A549 (cell line): ENCODE results near the gene WNT6. TPM values are rescaled to one million over a fixed set of nuclear protein-coding genes. Genes with fewer than 3 reads are reported as not detected.

Experiments used
- ATAC-seq, 2 experiments: fragments of 200-7000 bp in 1 of 2; fragments of >200 bp in 1 of 2; cut with Nextera tagmentation in 1 of 2; cut with Tn5 transposase in 1 of 2; 3 replicates each; pipeline versions ENCODE4 v1.8.0 to v1.9.1; 2018 to 2020; ENCODE audit warnings: mild to moderate bottlenecking in 1 of 2, moderate library complexity in 1 of 2
- CTCF ChIA-PET: fragments of 300-600 bp; sonication (Branson Sonifier 250); formaldehyde crosslinking; extraction: SDS; loops from one replicate; lab custom pipeline; 2021; ENCODE audit warnings: antibody characterized with exemption, inconsistent platforms; lab: Yijun Ruan, JAX
- POLR2A ChIA-PET: fragments of 350-600 bp; formaldehyde crosslinking; extraction: SDS; loops from one replicate; lab custom pipeline; 2021; ENCODE audit warnings: antibody characterized with exemption, inconsistent platforms; lab: Yijun Ruan, JAX
- DNase-seq, 2 experiments: peaks; one replicate each; pipeline versions ENCODE4 v3.0.0 to v3.0.0-alpha.2; 2011 to 2016; ENCODE audit warnings: low read depth in 1 of 2, low spot score in 1 of 2
- FAIRE-seq: peaks from 2 replicates; lab custom pipeline; 2011; peaks lifted over from hg19 to GRCh38; lab: Jason Lieb, UNC
- H3K27ac ChIP-seq, 2 experiments: fragments of >200 bp; sonication (Bioruptor Twin); formaldehyde crosslinking; 3 replicates each; pipeline ENCODE4 v1.5.1; 2016 to 2017
- H3K4me1 ChIP-seq: fragments of >200 bp; sonication (Bioruptor Twin); formaldehyde crosslinking; 3 replicates; pipeline ENCODE4 v1.6.1; 2016
- H3K4me2 ChIP-seq: fragments of >200 bp; sonication (Bioruptor Twin); formaldehyde crosslinking; 3 replicates; pipeline ENCODE4 v1.6.1; 2016
- H3K4me3 ChIP-seq: fragments of >200 bp; sonication (Bioruptor Twin); formaldehyde crosslinking; 3 replicates; pipeline ENCODE4 v1.5.1; 2016
- H3K9me3 ChIP-seq: fragments of >200 bp; sonication (Bioruptor Twin); formaldehyde crosslinking; 3 replicates; pipeline ENCODE4 v1.6.1; 2016
- ATOH8 ChIP-seq: fragments of 250-450 bp; sonication (Bioruptor Pico); IDR thresholded peaks from 2 replicates; pipeline ENCODE4 v1.5.0; 2020; ENCODE audit warnings: low read depth, mild to moderate bottlenecking, moderate library complexity
- BHLHE40 ChIP-seq: IDR thresholded peaks from 2 replicates; pipeline ENCODE4 v1.6.1; 2012; ENCODE audit warnings: low read depth, low read length, inconsistent platforms
- E2F6 ChIP-seq: IDR thresholded peaks from 2 replicates; pipeline ENCODE4 v1.6.1; 2012; ENCODE audit warnings: low read depth, borderline replicate concordance
- FOSL2 ChIP-seq, 2 experiments: fragments of 450-650 bp in 1 of 2; fragments of >200 bp in 1 of 2; sonication (Bioruptor Twin) in 1 of 2; formaldehyde crosslinking; IDR thresholded peaks; 2 replicates each; pipeline versions ENCODE4 v1.5.0 to v1.6.1; 2016 to 2020; ENCODE audit warnings: mild to moderate bottlenecking in 1 of 2, moderate library complexity in 1 of 2
- GATA3 ChIP-seq: IDR thresholded peaks from 2 replicates; pipeline ENCODE4 v1.6.1; 2012; ENCODE audit warnings: borderline replicate concordance
- HDAC2 ChIP-seq: fragments of 200-600 bp; sonication (generic); IDR thresholded peaks from 2 replicates; pipeline ENCODE4 v1.6.1; 2016
- HEYL ChIP-seq: fragments of 250-450 bp; sonication (Bioruptor Pico); IDR thresholded peaks from 2 replicates; pipeline ENCODE4 v1.8.0; 2021; ENCODE audit warnings: mild to moderate bottlenecking, moderate library complexity
- HOXA7 ChIP-seq: fragments of 250-450 bp; sonication (Bioruptor Pico); IDR thresholded peaks from 2 replicates; pipeline ENCODE4 v1.5.0; 2020; ENCODE audit warnings: mild to moderate bottlenecking, moderate library complexity
- HOXB13 ChIP-seq: fragments of 250-450 bp; sonication (Bioruptor Pico); IDR thresholded peaks from 2 replicates; pipeline ENCODE4 v1.5.0; 2020; ENCODE audit warnings: low read depth, mild to moderate bottlenecking, moderate library complexity
- HOXB5 ChIP-seq: fragments of 250-450 bp; sonication (Bioruptor Pico); IDR thresholded peaks from 2 replicates; pipeline ENCODE4 v1.5.0; 2020; ENCODE audit warnings: mild to moderate bottlenecking, moderate library complexity
- MYC ChIP-seq: IDR thresholded peaks from 2 replicates; pipeline ENCODE4 v1.6.1; 2012; ENCODE audit warnings: mild to moderate bottlenecking, inconsistent platforms, low read length, improper control_type of control experiment, borderline replicate concordance
- NFE2L2 ChIP-seq: fragments of 150-350 bp; conservative IDR thresholded peaks from 2 replicates; pipeline ENCODE4 v1.6.1; 2014; ENCODE audit warnings: low read length
- PBX3 ChIP-seq: IDR thresholded peaks from 2 replicates; pipeline ENCODE4 v1.6.1; 2012
- PHF8 ChIP-seq: fragments of 200-600 bp; sonication (generic); IDR thresholded peaks from 2 replicates; pipeline ENCODE4 v1.6.1; 2016; ENCODE audit warnings: low read depth, mild to moderate bottlenecking, antibody characterized with exemption, moderate library complexity, borderline replicate concordance
- POLR2AphosphoS2 ChIP-seq: conservative IDR thresholded peaks from 2 replicates; pipeline ENCODE4 v1.6.1; 2012; ENCODE audit warnings: low read length, improper control_type of control experiment, inconsistent platforms
- REST ChIP-seq: fragments of 200-600 bp; sonication (generic); IDR thresholded peaks from 2 replicates; pipeline ENCODE4 v1.6.1; 2016; ENCODE audit warnings: antibody characterized with exemption, mild to moderate bottlenecking, moderate library complexity
- ZC3H11A ChIP-seq: fragments of 450-650 bp; IDR thresholded peaks from 2 replicates; pipeline ENCODE4 v1.6.1; 2014; ENCODE audit warnings: antibody characterized with exemption, mild to moderate bottlenecking
- WGBS: methylation state at CpG from one replicate; pipeline ENCODE4 v1.1.6; 2017; ENCODE audit errors: missing lambda C conversion rate; 5-methylcytosine and 5-hydroxymethylcytosine counted together
- polyA plus RNA-seq, 4 experiments: library from polyadenylated mRNA; depleted of rRNA in 3 of 4; stranded (reverse); fragments of >200 nt; fragmentation: RNase III in 1 of 4; extraction: RNeasy Plus Mini Kit Qiagen cat#74134 plus additional on column Dnase treatment in 1 of 4; gene quantifications; 2 replicates in 3 of 4; 3 replicates in 1 of 4; pipeline ENCODE4 v1.2.3, GENCODE V29; 2011 to 2017

Gene WNT6
- polyA plus RNA-seq, 2 of the 4 experiments (the other 2 are of a cell fraction): 0.06 to 0.10 TPM

GRCh38 chr2:218833023-218833609 lies 26.5 kb upstream of the WNT6 start:
- DNase-seq: no peak
- ChIA-PET POLR2A (no interaction called here), CTCF (interaction anchor here (0.6 to 5.0 kb wide), 7 partner anchors 12 to 294 kb away, joined by 3 to 22 read pairs (median 4); partner anchors contain the start of gene TTLL4)
- TF ChIP-seq HOXB13 (CRISPR knock-in tag): no peak
- no peak for TF ChIP-seq MYC
- TF ChIP-seq E2F6: no peak
- no peak for TF ChIP-seq PBX3
- TF ChIP-seq HEYL: no peak
- TF ChIP-seq HOXA7 (CRISPR knock-in tag): no peak
- TF ChIP-seq GATA3: no peak
- TF ChIP-seq REST: no peak
- TF ChIP-seq POLR2AphosphoS2: no peak
- no peak for TF ChIP-seq ZC3H11A
- Histone ChIP-seq H3K4me3 (no peak overlapping the region), H3K4me1 (peaks cover 8% of the 10 kb centered on the region; the same call in 2 of the 3 replicates), H3K27ac (no peak overlapping the region), H3K9me3 (peaks cover 7% of the 10 kb centered on the region; the same call in 1 of the 3 replicates), H3K4me2 (no peak overlapping the region)
- no peak; a peak in 1 of 6 replicates for ATAC-seq
- 89% methylated on average over 4 of the region's 4 CpGs for WGBS
- no peak for FAIRE-seq

- ChIA-PET CTCF (interaction anchor here (1.2 to 5.0 kb wide), 3 partner anchors 10 to 63 kb away, joined by 6 to 22 read pairs (median 8); no protein-coding TSS in a partner anchor), POLR2A (no interaction called here)
- Histone ChIP-seq H3K4me3 (no peak overlapping the region), H3K27ac (no peak overlapping the region), H3K4me2 (no peak overlapping the region), H3K9me3 (peaks cover 7% of the 10 kb centered on the region; the same call in 1 of the 3 replicates), H3K4me1 (peaks cover 8% of the 10 kb centered on the region; the same call in 2 of the 3 replicates)
- ATAC-seq: no peak
- 53% methylated on average over 4 of the region's 4 CpGs for WGBS
- FAIRE-seq: no peak
- no peak for TF ChIP-seq PHF8
- no peak for TF ChIP-seq BHLHE40
- TF ChIP-seq HDAC2: no peak
- no peak for TF ChIP-seq ATOH8 (CRISPR knock-in tag)
- no peak for TF ChIP-seq FOSL2 (IDR thresholded peaks at IDR 0.05)
- TF ChIP-seq FOSL2 (CRISPR knock-in tag; IDR thresholded peaks at IDR 0.05): no peak
- TF ChIP-seq NFE2L2: no peak
- TF ChIP-seq HOXB5: no peak
- DNase-seq: no peak
Observed at GRCh38 chr2:218834685-218835084, 24.9 kb upstream of the WNT6 start.
